HG03565 (cell line): ENCODE data around the gene GPC6.

Source experiments
- ATAC-seq: cut with Tn5 transposase; IDR thresholded peaks from one replicate; pipeline ENCODE4 v1.9.1; 2021; ENCODE audit warnings: mild to moderate bottlenecking, moderate library complexity; ENCODE audit not compliant: unreplicated experiment

GPC6 gene

DNA sequence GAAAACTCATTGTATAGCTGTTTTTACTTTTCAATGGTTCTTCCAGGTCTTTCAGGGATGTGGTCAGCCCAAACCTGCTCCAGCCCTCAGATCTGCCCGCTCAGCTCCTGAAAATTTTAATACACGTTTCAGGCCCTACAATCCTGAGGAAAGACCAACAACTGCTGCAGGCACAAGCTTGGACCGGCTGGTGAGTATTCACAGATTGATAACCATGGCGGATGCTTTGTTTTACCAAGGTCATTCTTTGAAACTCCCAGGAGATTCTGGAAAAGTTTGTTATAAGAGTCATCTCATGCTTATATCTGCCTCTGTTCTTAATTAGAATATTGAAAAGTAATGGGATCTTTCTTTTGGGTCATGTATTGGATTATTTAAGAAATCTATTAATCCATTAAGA is 1079.3 kb downstream of the GPC6 start:
- no peak for ATAC-seq

DNA sequence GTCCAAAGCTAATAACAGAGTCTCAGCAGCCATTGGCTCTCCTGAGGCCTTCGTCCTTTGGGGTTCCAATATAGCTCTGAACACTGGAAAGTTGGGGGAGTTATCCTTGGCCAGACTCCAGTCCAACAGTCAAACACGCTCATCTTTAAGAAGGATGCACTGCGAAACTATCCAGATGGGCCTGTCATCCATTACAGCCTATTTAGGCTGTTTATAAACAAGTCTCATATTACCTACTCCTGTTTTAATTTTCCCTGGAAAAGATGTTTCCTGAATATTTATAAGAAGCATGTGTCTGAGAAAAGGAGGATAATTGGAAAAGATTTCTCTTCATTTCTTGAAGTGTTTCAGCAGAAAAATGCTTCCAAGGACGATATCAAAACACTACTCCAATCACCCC is 1082.2 kb downstream of the GPC6 start:
- no peak for ATAC-seq

- no peak for ATAC-seq
Observed at GRCh38 chr13:94309576-94309975, 1083.0 kb downstream of the GPC6 start.

GRCh38 chr13:94309997-94310855 is 1083.6 kb downstream of the GPC6 start:
- no peak for ATAC-seq

DNA sequence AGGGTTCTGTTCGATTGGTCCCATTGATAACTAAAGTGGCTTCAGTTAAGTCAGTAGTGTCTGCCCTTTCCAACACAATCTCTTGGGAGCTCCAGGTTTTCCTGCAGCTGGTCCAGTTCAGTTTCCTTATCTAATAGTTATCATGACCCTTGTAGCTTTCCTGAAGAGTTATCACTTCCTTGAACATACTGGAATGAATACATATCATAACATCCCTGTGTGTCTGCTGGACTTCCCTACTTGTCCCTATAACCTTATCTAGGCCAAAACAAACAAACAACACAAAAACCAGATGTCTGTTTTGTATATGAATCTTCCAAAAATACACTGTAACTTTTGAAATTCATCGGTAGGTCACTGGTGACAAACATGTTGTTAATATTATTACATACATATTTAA is 1085.3 kb downstream of the GPC6 start:
- no peak for ATAC-seq

DNA sequence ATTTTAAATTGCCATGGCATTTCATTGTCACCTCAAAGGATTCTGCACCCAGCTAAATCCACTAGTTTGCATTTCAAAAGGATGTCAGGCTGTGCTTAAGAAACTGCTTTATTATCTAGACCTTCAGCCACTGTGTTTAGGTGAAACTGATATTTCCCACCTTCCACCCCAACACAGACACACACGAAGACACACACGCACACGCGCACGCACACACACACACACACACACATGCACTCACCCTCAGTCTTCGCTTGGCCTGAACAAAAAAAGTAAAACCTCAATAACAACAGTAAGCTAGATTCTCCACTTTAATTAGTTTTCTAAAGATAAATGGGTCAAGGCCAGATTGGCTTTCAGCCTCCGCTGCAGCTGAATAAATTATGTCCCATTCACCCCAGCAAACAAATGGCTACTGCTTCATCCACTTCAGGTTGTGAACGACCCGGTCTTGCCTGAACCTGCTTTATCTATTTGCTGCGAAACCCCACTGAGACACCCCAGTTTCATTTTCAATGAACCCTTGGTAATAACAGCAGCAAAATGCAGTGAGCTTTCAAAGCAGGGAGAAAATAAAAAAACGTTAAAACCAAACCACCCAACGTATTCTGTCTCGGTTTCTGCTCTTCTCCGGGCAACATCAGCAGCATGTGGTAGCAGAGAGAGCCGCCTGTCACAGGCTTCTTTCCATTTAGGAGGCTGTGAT is 1086.1 kb downstream of the GPC6 start:
- peak; percentile 83 for ATAC-seq

- no peak for ATAC-seq
Observed at GRCh38 chr13:94313321-94313910, 1086.8 kb downstream of the GPC6 start.

GRCh38 chr13:94313926-94314325 is 1087.3 kb downstream of the GPC6 start:
- ATAC-seq = no peak

DNA sequence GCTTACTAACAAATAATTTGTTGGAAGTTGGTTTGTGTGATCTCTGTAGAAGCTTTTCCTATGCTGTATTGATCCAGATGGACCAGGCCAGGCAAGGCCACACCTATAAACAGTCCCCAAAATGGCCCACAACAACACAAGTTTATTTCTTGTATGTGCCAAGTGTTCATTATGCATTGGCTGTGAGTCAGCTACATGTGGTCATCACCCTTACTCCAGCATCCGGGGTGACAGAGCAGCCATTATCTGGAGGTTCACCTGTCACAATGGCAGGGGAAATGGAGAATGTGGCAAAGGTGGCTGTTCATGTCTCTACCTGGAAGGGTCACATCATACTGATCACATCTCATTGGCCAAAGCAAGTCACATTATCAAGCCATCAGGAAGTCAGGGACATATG is 1088.6 kb downstream of the GPC6 start:
- ATAC-seq = no peak

GRCh38 chr13:94317063-94317491 is 1090.5 kb downstream of the GPC6 start:
- ATAC-seq = peak; percentile 37

DNA sequence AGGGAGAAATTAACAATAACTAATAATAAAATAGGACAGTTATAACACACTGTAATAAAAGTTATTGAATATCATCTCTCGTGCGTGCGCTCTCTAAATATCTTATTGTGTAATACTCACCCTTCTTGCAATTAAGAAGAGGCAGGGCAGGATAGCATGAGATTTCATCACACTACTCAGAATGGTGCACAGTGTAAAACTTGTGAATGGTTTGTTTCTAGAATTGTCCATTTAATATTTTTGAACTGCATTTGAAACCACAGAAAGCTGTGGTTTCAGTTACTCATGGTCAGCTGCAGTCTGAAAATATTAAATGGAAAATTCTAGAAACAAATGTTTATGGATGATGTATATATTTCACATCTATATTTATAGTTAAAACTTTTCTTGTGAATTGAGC is 1091.8 kb downstream of the GPC6 start:
- ATAC-seq = peak; percentile 69

- ATAC-seq = no peak
Observed at GRCh38 chr13:94319501-94319900, 1092.9 kb downstream of the GPC6 start.

GRCh38 chr13:94322925-94323763 is 1096.5 kb downstream of the GPC6 start:
- no peak for ATAC-seq

- ATAC-seq = peak; percentile 35
Observed at GRCh38 chr13:94323764-94324758, 1097.5 kb downstream of the GPC6 start.

DNA sequence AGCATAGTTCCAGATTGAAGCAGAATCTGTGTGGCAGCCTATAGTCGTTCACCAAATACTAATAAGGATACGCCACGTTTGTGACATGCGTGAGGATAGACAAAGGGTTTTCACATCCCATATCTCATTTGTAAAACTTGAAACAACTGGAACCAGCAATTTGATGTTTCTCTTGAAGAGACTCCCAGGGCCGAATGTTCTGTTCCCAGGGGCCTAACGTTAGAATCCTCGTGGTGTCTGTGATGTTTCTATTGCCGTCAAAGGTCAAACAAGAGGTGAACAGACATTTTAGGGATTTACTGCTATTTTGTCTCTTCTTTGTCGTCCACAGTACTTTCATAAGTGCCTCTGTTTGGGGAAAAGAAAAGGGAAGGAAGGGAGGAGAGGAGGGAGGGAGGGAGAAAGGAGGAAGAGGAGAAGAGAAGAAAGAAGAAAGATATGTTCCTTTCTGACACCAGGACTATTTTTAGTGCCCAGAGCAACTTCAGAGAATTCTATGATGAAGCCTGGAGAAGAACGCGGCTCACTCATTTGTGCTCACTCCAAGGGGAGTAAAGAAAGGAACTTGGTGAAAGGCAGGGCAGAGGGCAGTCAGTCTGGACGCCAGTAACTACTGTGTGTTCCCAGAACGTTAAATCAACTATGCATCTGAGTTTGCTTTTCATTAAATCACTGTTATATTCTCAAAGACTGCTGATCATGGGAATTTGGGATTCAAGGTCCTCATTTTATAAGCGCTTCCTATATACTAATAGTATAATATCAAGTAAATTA is 1098.3 kb downstream of the GPC6 start:
- ATAC-seq = no peak

GRCh38 chr13:94325650-94326049 is 1099.0 kb downstream of the GPC6 start:
- ATAC-seq = no peak

DNA sequence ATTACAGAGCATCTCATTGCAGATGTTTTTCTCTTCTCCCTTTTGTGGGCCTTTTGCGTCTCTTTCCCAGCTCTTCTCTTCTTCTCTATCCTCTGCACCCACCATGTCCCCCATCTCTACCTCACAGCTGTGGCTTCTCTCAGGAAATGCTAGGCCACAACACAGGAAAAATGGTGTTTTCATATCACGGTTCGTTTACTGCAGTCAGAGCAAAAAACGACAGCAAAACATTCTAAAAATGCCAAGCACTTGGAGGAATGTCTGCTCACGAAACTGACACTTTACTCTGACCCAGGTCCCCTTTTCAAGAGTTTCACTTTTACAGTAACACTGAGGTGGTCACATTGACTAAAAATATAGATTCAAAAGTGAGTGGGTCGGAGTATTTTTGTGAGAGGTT is 1100.7 kb downstream of the GPC6 start:
- peak; percentile 95 for ATAC-seq

GRCh38 chr13:94328381-94329041 is 1101.9 kb downstream of the GPC6 start:
- no peak for ATAC-seq
